ENCODE results near the gene SLIT3.

The SLIT3 gene

GRCh38 chr5:169202969-169203368 is 98.0 kb downstream of the SLIT3 start:
- TF ChIP-seq, protein P1, sequence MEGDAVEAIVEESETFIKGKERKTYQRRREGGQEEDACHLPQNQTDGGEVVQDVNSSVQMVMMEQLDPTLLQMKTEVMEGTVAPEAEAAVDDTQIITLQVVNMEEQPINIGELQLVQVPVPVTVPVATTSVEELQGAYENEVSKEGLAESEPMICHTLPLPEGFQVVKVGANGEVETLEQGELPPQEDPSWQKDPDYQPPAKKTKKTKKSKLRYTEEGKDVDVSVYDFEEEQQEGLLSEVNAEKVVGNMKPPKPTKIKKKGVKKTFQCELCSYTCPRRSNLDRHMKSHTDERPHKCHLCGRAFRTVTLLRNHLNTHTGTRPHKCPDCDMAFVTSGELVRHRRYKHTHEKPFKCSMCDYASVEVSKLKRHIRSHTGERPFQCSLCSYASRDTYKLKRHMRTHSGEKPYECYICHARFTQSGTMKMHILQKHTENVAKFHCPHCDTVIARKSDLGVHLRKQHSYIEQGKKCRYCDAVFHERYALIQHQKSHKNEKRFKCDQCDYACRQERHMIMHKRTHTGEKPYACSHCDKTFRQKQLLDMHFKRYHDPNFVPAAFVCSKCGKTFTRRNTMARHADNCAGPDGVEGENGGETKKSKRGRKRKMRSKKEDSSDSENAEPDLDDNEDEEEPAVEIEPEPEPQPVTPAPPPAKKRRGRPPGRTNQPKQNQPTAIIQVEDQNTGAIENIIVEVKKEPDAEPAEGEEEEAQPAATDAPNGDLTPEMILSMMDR (IDR thresholded peaks at IDR 0.05; ENCODE audit: low read length, missing control alignments), result no peak
- DNase-seq (ENCODE audit: low read depth), result peak; percentile 40
- no peak overlapping the region for H3K4me3 ChIP-seq (replicated peaks; ENCODE audit: low read depth, low read length)

GRCh38 chr5:169201597-169201996 is 99.3 kb downstream of the SLIT3 start:
- no peak for DNase-seq (ENCODE audit: low read depth)
- TF ChIP-seq, protein P1 (IDR thresholded peaks at IDR 0.05; ENCODE audit: low read length, missing control alignments), result no peak
- H3K4me3 ChIP-seq (replicated peaks; ENCODE audit: low read depth, low read length), result no peak overlapping the region

DNA sequence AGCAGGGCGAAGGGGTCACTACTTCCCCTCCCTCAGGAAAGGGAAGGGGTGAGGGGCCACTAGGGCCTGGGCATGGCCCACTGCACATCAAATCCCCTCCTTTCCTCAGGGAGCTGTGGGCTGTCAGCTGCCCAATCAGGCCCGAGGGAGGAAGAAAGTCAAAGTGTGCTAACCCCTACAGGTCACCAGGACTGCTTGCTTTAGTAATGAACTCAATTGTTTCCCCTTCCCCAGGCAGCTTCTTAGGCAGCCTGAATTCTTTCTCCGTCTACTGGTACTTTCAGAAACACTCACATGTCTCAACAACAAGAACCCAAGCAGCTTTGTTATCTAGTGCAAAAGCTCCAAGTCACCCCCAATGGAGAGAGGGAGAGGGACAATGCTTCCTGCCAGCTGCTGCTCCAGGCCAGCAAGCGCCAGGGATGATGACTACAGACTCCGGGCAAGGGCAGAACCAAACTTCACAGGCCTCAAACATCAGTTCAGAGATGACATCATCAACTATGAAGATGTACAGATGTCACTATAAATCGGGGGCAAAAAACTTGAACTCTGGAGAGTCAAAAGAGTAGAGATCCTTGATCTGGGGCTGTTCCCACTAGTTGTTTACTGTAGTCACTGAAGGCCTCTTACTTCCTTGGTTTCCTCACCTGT is 100.7 kb downstream of the SLIT3 start:
- TF ChIP-seq, protein P1 (IDR thresholded peaks at IDR 0.05; ENCODE audit: low read length, missing control alignments), result no peak
- DNase-seq (ENCODE audit: low read depth), result no peak

GRCh38 chr5:169197343-169197742 is 103.6 kb downstream of the SLIT3 start:
- no peak for DNase-seq (ENCODE audit: low read depth)
- H3K4me3 ChIP-seq (replicated peaks; ENCODE audit: low read depth, low read length), result no peak overlapping the region

More for the DNA sequence above, 100.7 kb downstream of the SLIT3 start:
- H3K4me3 ChIP-seq (replicated peaks; ENCODE audit: low read depth, low read length), result no peak overlapping the region

GRCh38 chr5:169196059-169196458 is 104.9 kb downstream of the SLIT3 start:
- H3K4me3 ChIP-seq (replicated peaks; ENCODE audit: low read depth, low read length), result no peak overlapping the region
- TF ChIP-seq, protein P1 (IDR thresholded peaks at IDR 0.05; ENCODE audit: low read length, missing control alignments), result no peak
- DNase-seq (ENCODE audit: low read depth), result no peak

More at GRCh38 chr5:169197343-169197742, 103.6 kb downstream of the SLIT3 start:
- TF ChIP-seq, protein P1 (IDR thresholded peaks at IDR 0.05; ENCODE audit: low read length, missing control alignments), result no peak

DNA sequence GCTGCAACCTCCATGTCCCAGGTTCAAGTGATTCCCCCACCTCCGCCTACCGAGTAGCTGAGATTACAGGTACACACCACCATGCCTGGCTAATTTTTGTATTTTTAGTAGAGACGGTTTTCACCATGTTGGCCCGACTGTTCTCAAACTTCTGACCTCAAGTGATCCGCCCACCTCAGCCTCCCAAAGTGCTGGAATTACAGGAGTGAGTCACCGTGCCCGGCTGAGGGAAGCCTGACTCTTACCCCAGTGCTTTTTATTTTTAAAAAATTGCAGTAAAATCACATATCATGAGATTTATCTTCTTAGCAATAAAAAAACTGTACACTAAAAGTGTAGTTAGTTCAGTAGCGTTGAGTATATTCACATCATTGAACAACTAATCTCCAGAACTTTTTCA is 105.3 kb downstream of the SLIT3 start:
- no peak overlapping the region for H3K4me3 ChIP-seq (replicated peaks; ENCODE audit: low read depth, low read length)
- TF ChIP-seq, protein P1 (IDR thresholded peaks at IDR 0.05; ENCODE audit: low read length, missing control alignments), result no peak
- DNase-seq (ENCODE audit: low read depth), result peak; percentile 13

GRCh38 chr5:169192536-169192935 is 108.4 kb downstream of the SLIT3 start:
- no peak overlapping the region for H3K4me3 ChIP-seq (replicated peaks; ENCODE audit: low read depth, low read length)
- TF ChIP-seq, protein P1 (IDR thresholded peaks at IDR 0.05; ENCODE audit: low read length, missing control alignments), result no peak
- no peak for DNase-seq (ENCODE audit: low read depth)

Measured in fibroblast of pulmonary artery (primary cell).